Ishikawa (cell line): ENCODE measurements around the gene FKBP9.

Source experiments
- CEBPB ChIP-seq: IDR thresholded peaks from 2 replicates; pipeline ENCODE4 v1.6.1; 2012
- CREB1 ChIP-seq: IDR thresholded peaks from 2 replicates; pipeline ENCODE4 v1.6.1; 2012; ENCODE audit warnings: low read depth
- NFIC ChIP-seq: IDR thresholded peaks from 2 replicates; pipeline ENCODE4 v1.6.1; 2012
- RAD21 ChIP-seq: IDR thresholded peaks from 2 replicates; pipeline ENCODE4 v1.6.1; 2012; ENCODE audit warnings: low read depth
- REST ChIP-seq: IDR thresholded peaks from 2 replicates; pipeline ENCODE4 v1.6.1; 2012; ENCODE audit warnings: low read depth, mild to moderate bottlenecking
- TAF1 ChIP-seq: IDR thresholded peaks from 2 replicates; pipeline ENCODE4 v1.6.1; 2012; ENCODE audit warnings: low read depth, mild to moderate bottlenecking
- YY1 ChIP-seq: IDR thresholded peaks from 2 replicates; pipeline ENCODE4 v1.6.1; 2012; ENCODE audit warnings: low read depth
- ZBTB7A ChIP-seq: IDR thresholded peaks from 2 replicates; pipeline ENCODE4 v1.6.1; 2012; ENCODE audit warnings: low read depth

DNA sequence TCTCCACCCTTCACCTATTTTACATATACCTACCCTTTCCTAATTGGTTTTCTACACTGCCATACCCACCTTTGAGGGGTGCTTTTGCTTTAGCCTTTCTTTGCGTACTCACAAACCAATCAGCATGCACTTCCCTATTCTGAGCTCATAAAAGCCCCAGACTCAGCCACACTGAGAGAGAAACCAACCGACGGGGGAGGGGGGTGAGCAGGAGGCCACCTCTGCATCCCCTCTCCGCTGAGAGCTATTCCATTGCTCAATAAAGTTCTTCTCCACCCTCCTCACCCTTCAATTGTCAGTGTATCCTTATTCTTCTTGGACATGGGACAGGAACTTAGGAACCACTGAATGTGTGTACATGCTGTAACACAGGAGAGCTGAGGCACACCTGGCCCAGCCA lies 9.0 kb upstream of the FKBP9 start:
- TF ChIP-seq RAD21 (no peak), ZBTB7A (no peak), YY1 (no peak), CREB1 (no peak), REST (no peak), TAF1 (no peak), CEBPB (no peak), NFIC (no peak)
